ENCODE results near the gene MYO1C. TPM values are rescaled to one million over a fixed set of nuclear protein-coding genes. Genes with fewer than 3 reads are reported as not detected.

MYO1C gene
- polyA plus RNA-seq, 1 donor from 2014 or later, result 5.7 TPM

- no peaks in the 10 kb centered on the region for H3K36me3 ChIP-seq (ENCODE audit: insufficient read depth, low read length)
These were observed 14.3 kb upstream of the MYO1C start for GRCh38 chr17:1506649-1507267.

GRCh38 chr17:1505586-1505985, 13.1 kb upstream of the MYO1C start:
- no peak overlapping the region for H3K4me2 ChIP-seq (ENCODE audit: low read length)
- H3K27ac ChIP-seq (ENCODE audit: low read length), result no peak overlapping the region
- H3K9me3 ChIP-seq (ENCODE audit: low read length), result no peaks in the 10 kb centered on the region
- H3F3A ChIP-seq (ENCODE audit: insufficient read depth, low read length, poor library complexity, severe bottlenecking), result no peaks in the 10 kb centered on the region
- no peaks in the 10 kb centered on the region for H4K20me1 ChIP-seq (ENCODE audit: insufficient read depth)
- no peak overlapping the region for H3K4me3 ChIP-seq (ENCODE audit: low read length)
- no peaks in the 10 kb centered on the region for H3K79me2 ChIP-seq (replicated peaks; ENCODE audit: insufficient read depth, low read length)
- H2AFZ ChIP-seq (ENCODE audit: low read depth, low read length), result no peak overlapping the region
- no peaks in the 10 kb centered on the region for H3K9me2 ChIP-seq (ENCODE audit: insufficient read depth, low read length)
- no peak overlapping the region for H3K9ac ChIP-seq (ENCODE audit: low read length)
- no peaks in the 10 kb centered on the region for H3K27me3 ChIP-seq (ENCODE audit: insufficient read depth, low read depth, low read length)
- no peaks in the 10 kb centered on the region for H3K36me3 ChIP-seq (ENCODE audit: insufficient read depth, low read length)
- TF ChIP-seq POLR2AphosphoS5 (IDR thresholded peaks at IDR 0.05) (no peak), MXI1 (conservative IDR thresholded peaks at IDR 0.05; ENCODE audit: poor library complexity, severe bottlenecking) (no peak)

More at GRCh38 chr17:1506649-1507267, 14.3 kb upstream of the MYO1C start:
- no peaks in the 10 kb centered on the region for H3F3A ChIP-seq (ENCODE audit: insufficient read depth, low read length, poor library complexity, severe bottlenecking)
- no peaks in the 10 kb centered on the region for H4K20me1 ChIP-seq (ENCODE audit: insufficient read depth)
- no peaks in the 10 kb centered on the region for H3K79me2 ChIP-seq (replicated peaks; ENCODE audit: insufficient read depth, low read length)
- no peaks in the 10 kb centered on the region for H3K27me3 ChIP-seq (ENCODE audit: insufficient read depth, low read depth, low read length)
- no peak overlapping the region for H2AFZ ChIP-seq (ENCODE audit: low read depth, low read length)
- no peaks in the 10 kb centered on the region for H3K9me3 ChIP-seq (ENCODE audit: low read length)
- no peaks in the 10 kb centered on the region for H3K9me2 ChIP-seq (ENCODE audit: insufficient read depth, low read length)
- no peak overlapping the region for H3K4me2 ChIP-seq (ENCODE audit: low read length)
- no peak for TF ChIP-seq EZH2 (IDR thresholded peaks at IDR 0.05; ENCODE audit: borderline replicate concordance, insufficient read depth, low read length, poor library complexity, severe bottlenecking)
- TF ChIP-seq POLR2AphosphoS5 (IDR thresholded peaks at IDR 0.05), result no peak
- TF ChIP-seq TAF1 (IDR thresholded peaks at IDR 0.05; ENCODE audit: low read depth), result no peak
- TF ChIP-seq SMC3 (conservative IDR thresholded peaks at IDR 0.05; ENCODE audit: poor library complexity), result no peak
- TF ChIP-seq RAD21 (conservative IDR thresholded peaks at IDR 0.05), result no peak
- no peak for TF ChIP-seq EP300 (conservative IDR thresholded peaks at IDR 0.05; ENCODE audit: poor library complexity, severe bottlenecking)
- no peak for TF ChIP-seq MXI1 (conservative IDR thresholded peaks at IDR 0.05; ENCODE audit: poor library complexity, severe bottlenecking)
- no peak for TF ChIP-seq REST (IDR thresholded peaks at IDR 0.05; ENCODE audit: borderline replicate concordance)
- no peak for TF ChIP-seq CTCF (IDR thresholded peaks at IDR 0.05; ENCODE audit: poor library complexity, severe bottlenecking)
- H3K9ac ChIP-seq (ENCODE audit: low read length), result no peak overlapping the region
- H3K4me3 ChIP-seq (ENCODE audit: low read length), result no peak overlapping the region
- no peak overlapping the region for H3K27ac ChIP-seq (ENCODE audit: low read length)

Data from neural cell (in vitro differentiated cells).